Stimulated activated naive CD8-positive, alpha-beta T cell treated with anti-CD3 and anti-CD28 coated beads, Interleukin-15, amount 100 ng/mL, for 72 hours (primary cell): ENCODE results near the gene IRF1.
A peak's percentile ranks its signal among the peaks of the same experiment; 100 is the strongest.

Source experiments
- ATAC-seq: fragments of 150-1000 bp; cut with Tn5 transposase; 2 replicates; pipeline ENCODE4 v1.10.0; 2021; ENCODE audit warnings: mild to moderate bottlenecking, moderate library complexity
- DNase-seq, 2 donors: peaks; one replicate each; pipeline ENCODE4 v3.0.0; 2021 to 2022
- H3K27ac Mint-ChIP-seq, 2 donors: one replicate each; pipeline ENCODE4 v1.8.0; 2022; ENCODE audit warnings: mild to moderate bottlenecking in 2 of 2, mixed read lengths in 2 of 2, moderate library complexity in 2 of 2
- H3K27me3 Mint-ChIP-seq: one replicate; pipeline ENCODE4 v1.8.0; 2022; ENCODE audit warnings: mixed read lengths
- H3K4me1 Mint-ChIP-seq: one replicate; pipeline ENCODE4 v1.8.0; 2022; ENCODE audit warnings: mild to moderate bottlenecking, mixed read lengths
- H3K4me3 Mint-ChIP-seq, 2 donors: one replicate each; pipeline ENCODE4 v1.8.0; 2022; ENCODE audit warnings: mild to moderate bottlenecking in 2 of 2, mixed read lengths in 2 of 2, moderate library complexity in 1 of 2
- H3K9me3 Mint-ChIP-seq, 2 donors: one replicate each; pipeline ENCODE4 v1.8.0; 2022; ENCODE audit warnings: mixed read lengths in 2 of 2

The IRF1 gene

DNA sequence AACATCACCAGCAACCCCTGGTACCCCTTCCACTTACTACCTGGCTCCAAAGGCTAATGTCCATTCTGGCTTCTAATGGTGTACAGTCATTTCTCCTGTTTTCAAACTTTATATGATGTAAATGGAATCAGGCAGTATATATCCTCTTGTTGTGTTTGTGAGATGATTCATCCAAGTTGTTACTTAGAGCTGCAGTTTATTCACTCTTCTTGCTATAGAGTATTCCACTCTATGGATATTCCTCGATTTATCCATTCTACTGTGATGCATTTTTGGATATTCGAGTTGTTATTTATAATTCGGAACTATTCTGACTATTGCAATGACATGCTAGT is 32.4 kb downstream of the IRF1 start:
- ATAC-seq (peak; percentile 31), DNase-seq (no peak)
- Mint-ChIP-seq H3K4me1 (peaks cover 97% of the 10 kb centered on the region), H3K27me3 (no peaks in the 10 kb centered on the region), H3K9me3 (peaks cover 6 to 7% of the 10 kb centered on the region in 2 donors), H3K27ac (peak overlapping the region; percentile 99), H3K4me3 (peak overlapping the region; percentile 70)

DNA sequence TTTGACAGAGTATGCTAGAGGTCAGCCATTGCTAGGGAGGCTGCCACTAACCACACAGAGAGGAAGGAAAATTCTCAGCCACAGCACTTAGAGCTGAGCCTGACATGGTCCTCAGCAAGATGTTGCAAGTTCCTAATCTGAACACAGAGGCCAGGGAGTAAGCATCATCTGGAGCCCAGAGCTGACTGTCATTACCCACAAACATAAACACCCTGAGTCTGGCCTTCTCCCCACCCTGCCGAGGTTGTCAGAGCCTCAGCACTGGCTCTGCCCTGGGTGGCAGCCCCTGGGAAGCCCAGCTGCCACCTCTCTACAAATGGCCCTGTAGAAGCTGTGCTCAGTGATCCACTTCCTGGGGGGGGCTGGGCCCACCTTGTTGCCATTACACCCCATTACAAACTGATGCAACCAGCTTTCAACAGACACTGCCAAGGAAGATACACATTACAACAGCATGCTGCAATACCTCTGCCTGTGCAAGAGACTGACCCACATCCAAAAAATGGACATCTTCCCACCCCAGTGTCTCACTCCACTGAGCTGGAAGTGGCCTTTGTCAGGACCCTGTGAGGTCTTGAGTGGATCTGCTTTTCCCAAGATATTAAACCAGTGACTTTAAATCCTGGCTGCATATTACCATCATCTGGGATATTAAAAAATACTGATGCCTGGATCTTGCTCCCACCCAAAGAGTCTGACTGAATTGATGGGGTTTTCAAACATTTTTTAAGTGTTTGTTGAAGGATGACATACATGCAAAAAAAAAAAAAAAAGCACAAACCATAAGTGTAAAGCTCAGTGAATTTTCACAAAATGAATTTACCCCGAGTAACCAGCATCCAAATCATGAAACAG is 33.0 kb downstream of the IRF1 start:
- ATAC-seq (peak; percentile 72), DNase-seq (peak; percentile 66 to 82)
- Mint-ChIP-seq H3K4me1 (peaks cover 97% of the 10 kb centered on the region), H3K4me3 (peak overlapping the region; percentile 70 to 80), H3K27ac (peak overlapping the region; percentile 99), H3K9me3 (peaks cover 6 to 7% of the 10 kb centered on the region in 2 donors), H3K27me3 (no peaks in the 10 kb centered on the region)

DNA sequence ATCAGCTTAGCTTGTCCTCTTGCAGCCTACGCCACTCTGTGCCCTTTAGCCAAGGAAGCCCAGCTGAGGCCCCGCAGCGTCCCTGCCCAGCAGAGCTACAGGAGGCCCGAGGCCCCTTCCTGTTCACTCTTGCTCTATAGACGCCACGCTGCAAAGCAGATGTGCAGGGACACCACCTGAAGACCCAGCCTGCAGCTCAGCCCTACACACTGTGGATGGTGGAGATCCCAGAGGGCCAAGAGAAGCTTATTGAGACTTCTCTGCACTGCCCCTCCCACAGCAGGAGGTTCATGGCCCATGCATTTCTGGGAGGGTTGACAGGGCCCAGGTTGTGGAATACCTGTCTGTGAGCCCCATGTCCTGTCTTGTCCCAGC is 33.6 kb downstream of the IRF1 start:
- Mint-ChIP-seq H3K4me3 (peak overlapping the region; percentile 70 to 80), H3K9me3 (peaks cover 6 to 7% of the 10 kb centered on the region in 2 donors), H3K27ac (peak overlapping the region; percentile 99), H3K4me1 (peaks cover 96% of the 10 kb centered on the region), H3K27me3 (no peaks in the 10 kb centered on the region)
- peak; percentile 48 for ATAC-seq
- DNase-seq = peak; percentile 48 to 52

DNA sequence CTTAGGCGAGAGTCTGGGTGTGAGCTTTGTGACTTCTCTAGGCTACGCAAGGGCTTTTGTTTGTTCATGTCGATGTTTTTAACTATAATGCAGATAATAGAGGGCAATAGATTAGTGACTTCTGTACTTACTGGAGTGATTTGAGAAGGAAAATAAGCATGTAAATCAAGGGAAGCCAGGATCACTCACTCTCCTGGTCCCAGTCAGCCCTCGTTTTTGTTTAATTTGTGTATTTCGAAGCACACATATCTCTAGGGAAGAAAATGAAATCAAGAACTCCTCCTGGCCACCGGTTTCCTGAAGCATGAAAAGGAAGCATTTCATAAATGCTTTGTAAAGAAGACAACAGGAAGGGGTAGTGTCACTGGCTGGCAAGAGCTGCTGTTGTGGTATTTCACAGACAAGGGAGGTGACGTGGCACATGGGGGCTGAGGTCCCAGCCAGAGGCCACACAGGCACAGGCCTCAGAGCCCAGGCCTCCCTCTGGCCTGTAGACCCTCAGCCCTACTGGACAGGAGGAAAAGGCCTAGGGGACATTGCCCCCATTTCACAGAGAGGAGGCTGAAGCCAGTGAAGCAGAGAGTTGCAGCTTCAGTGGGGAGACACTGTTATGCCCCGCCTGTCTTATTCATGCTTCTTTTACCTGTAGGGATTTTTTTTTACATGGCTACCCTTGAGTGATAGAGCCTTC is 34.1 kb downstream of the IRF1 start:
- Mint-ChIP-seq H3K4me1 (peaks cover 91% of the 10 kb centered on the region), H3K9me3 (peaks cover 6 to 7% of the 10 kb centered on the region in 2 donors), H3K4me3 (peak overlapping the region; percentile 70 to 80), H3K27me3 (no peaks in the 10 kb centered on the region), H3K27ac (peak overlapping the region; percentile 99)
- peak; percentile 64 to 75 for DNase-seq
- peak; percentile 66 for ATAC-seq

DNA sequence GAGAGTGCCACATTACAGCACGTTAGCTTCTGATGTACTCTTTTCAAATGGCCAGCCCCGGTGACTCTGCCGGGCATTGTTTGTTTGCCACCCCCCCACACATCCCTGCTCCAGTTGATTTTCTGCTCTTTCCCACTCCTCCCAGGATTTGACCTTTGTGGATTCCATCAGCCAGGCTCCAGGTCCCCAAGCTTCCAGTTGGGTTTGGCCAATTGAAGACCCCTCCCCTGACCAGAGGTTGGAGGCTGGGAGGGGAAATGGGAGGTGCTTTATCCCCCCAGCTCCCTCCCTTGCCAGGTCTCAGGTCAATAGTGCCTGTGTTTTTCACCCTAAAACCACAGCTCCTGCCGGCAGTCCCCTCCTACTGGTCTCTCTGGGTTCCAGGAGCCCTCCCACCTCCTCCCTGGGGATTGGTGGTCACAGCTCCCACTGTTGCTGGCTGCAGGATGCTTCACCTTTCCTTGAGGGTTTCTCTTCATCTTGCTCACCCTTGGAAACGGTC is 34.9 kb downstream of the IRF1 start:
- H3K4me3 Mint-ChIP-seq = peak overlapping the region; percentile 70 to 80

DNA sequence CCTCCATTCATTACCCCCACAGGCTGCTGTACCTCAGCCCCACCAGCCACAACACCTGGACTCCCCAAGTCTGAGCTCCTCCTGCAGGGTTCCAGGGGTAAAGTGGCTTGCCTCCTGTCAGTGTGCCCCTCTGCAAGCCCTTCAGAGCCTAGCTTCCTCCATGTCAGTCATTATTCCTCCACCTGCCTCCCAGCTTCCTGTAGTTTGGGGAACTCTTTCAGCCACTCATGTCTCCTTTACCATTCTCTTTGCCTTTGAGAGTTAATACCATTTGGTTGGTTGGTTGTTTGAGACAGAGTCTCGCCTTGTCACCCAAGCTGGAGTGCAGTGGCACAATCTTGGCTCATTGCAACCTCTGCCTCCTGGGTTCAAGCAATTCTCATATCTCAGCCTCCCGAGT is 36.2 kb downstream of the IRF1 start:
- DNase-seq = no peak
- H3K27ac Mint-ChIP-seq = peak overlapping the region in 1 of 2 donors; percentile 36
- no peaks in the 10 kb centered on the region for H3K27me3 Mint-ChIP-seq
- H3K4me1 Mint-ChIP-seq = peaks cover 71% of the 10 kb centered on the region
- H3K9me3 Mint-ChIP-seq = no peaks in the 10 kb centered on the region
- H3K4me3 Mint-ChIP-seq = no peak overlapping the region
- ATAC-seq = no peak

More for the DNA sequence above, 34.9 kb downstream of the IRF1 start:
- DNase-seq (no peak), ATAC-seq (no peak)
- H3K27ac Mint-ChIP-seq = peak overlapping the region; percentile 99
- peaks cover 5% of the 10 kb centered on the region in 2 donors for H3K9me3 Mint-ChIP-seq
- H3K4me1 Mint-ChIP-seq = peaks cover 84% of the 10 kb centered on the region
- no peaks in the 10 kb centered on the region for H3K27me3 Mint-ChIP-seq

DNA sequence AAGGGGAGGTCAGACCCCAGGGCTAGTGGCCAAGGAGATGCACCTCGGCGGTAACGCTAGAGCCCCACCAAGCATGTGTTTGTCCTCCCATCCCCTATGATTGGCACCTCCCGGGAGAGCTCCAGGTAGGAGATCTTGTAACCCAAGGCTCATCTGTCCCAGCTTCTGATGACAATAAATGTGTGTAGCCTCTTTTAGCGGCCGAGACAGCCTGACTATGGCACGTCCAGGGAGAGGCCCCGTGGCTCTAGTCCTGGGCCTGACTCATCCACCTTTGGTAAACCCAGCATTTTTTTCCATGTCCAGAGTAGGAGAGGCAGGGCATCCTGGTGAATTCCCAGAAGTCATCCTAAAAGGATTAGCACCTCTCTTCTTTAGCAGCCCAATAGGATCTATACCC is 39.2 kb downstream of the IRF1 start:
- peaks cover 67% of the 10 kb centered on the region for H3K4me1 Mint-ChIP-seq
- DNase-seq (no peak), ATAC-seq (no peak)
- H3K4me3 Mint-ChIP-seq = no peak overlapping the region
- no peaks in the 10 kb centered on the region for H3K27me3 Mint-ChIP-seq
- H3K27ac Mint-ChIP-seq = no peak overlapping the region
- H3K9me3 Mint-ChIP-seq = peaks cover 0 to 5% of the 10 kb centered on the region in 2 donors

GRCh38 chr5:132449060-132449459 is 41.5 kb downstream of the IRF1 start:
- DNase-seq (no peak), ATAC-seq (no peak)
- H3K27me3 Mint-ChIP-seq = no peaks in the 10 kb centered on the region
- H3K4me1 Mint-ChIP-seq = peaks cover 67% of the 10 kb centered on the region
- no peak overlapping the region for H3K4me3 Mint-ChIP-seq
- H3K9me3 Mint-ChIP-seq = peaks cover 0 to 5% of the 10 kb centered on the region in 2 donors
- H3K27ac Mint-ChIP-seq = peak overlapping the region in 1 of 2 donors; percentile 10

DNA sequence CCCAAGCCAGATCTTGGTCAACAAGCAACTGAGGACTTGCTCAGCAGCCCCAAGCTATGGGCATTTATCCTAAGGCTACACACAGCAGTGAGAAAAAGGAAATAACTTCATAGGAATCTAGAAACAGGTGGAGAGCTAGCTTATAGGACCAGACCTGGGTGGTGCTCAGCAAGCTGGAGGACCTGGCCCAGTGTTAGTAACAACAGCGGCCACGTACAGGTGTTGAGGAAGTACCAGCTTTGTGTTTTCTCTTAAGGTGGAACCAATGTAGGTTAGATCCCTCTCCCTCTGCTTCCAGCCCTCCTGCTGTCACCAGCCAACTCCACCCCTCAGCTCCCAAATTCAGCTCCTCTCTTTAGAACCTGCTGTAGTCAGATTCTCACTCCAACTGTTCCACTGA is 43.4 kb downstream of the IRF1 start:
- no peak overlapping the region for H3K4me3 Mint-ChIP-seq
- H3K4me1 Mint-ChIP-seq = peaks cover 65% of the 10 kb centered on the region
- peak overlapping the region in 1 of 2 donors; percentile 52 for H3K27ac Mint-ChIP-seq

GRCh38 chr5:132446621-132447020 is 44.0 kb downstream of the IRF1 start:
- Mint-ChIP-seq H3K27me3 (no peaks in the 10 kb centered on the region), H3K4me3 (no peak overlapping the region), H3K9me3 (peaks cover 0 to 5% of the 10 kb centered on the region in 2 donors), H3K4me1 (peaks cover 71% of the 10 kb centered on the region), H3K27ac (peak overlapping the region in 1 of 2 donors; percentile 16)
- DNase-seq (no peak), ATAC-seq (no peak)

More for the DNA sequence above, 43.4 kb downstream of the IRF1 start:
- no peak for DNase-seq
- Mint-ChIP-seq H3K27me3 (no peaks in the 10 kb centered on the region), H3K9me3 (peaks cover 0 to 5% of the 10 kb centered on the region in 2 donors)
- no peak for ATAC-seq

GRCh38 chr5:132445930-132446329 is 44.6 kb downstream of the IRF1 start:
- peaks cover 0 to 5% of the 10 kb centered on the region in 2 donors for H3K9me3 Mint-ChIP-seq
- no peak for ATAC-seq
- no peaks in the 10 kb centered on the region for H3K27me3 Mint-ChIP-seq
- DNase-seq = no peak
- H3K27ac Mint-ChIP-seq = no peak overlapping the region
- H3K4me1 Mint-ChIP-seq = peaks cover 78% of the 10 kb centered on the region
- H3K4me3 Mint-ChIP-seq = no peak overlapping the region

DNA sequence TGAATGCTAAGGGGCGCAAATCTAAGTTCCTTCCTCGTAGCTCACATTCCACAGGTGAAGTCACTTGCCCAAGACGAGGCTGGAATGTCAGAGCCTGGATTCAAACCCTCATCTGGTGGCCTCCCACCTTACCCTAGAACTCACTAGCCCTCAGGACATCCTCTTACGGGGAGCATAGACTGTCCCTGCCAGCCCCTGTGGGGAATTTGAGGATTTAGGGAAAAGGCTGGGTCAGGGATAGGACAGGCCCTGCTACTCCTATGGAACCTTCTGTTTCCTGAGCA is 45.0 kb downstream of the IRF1 start:
- DNase-seq = no peak
- H3K4me3 Mint-ChIP-seq = no peak overlapping the region
- ATAC-seq = no peak
- H3K9me3 Mint-ChIP-seq = peaks cover 0 to 5% of the 10 kb centered on the region in 2 donors
- H3K27ac Mint-ChIP-seq = no peak overlapping the region
- H3K4me1 Mint-ChIP-seq = peaks cover 79% of the 10 kb centered on the region
- H3K27me3 Mint-ChIP-seq = no peaks in the 10 kb centered on the region

- H3K9me3 Mint-ChIP-seq = peaks cover 0 to 5% of the 10 kb centered on the region in 2 donors
- H3K4me3 Mint-ChIP-seq = no peak overlapping the region
- H3K27ac Mint-ChIP-seq = peak overlapping the region; percentile 23 to 72
- peaks cover 83% of the 10 kb centered on the region for H3K4me1 Mint-ChIP-seq
- no peaks in the 10 kb centered on the region for H3K27me3 Mint-ChIP-seq
- DNase-seq = no peak
- ATAC-seq = no peak
Observed at GRCh38 chr5:132444841-132445639, 45.5 kb downstream of the IRF1 start.

DNA sequence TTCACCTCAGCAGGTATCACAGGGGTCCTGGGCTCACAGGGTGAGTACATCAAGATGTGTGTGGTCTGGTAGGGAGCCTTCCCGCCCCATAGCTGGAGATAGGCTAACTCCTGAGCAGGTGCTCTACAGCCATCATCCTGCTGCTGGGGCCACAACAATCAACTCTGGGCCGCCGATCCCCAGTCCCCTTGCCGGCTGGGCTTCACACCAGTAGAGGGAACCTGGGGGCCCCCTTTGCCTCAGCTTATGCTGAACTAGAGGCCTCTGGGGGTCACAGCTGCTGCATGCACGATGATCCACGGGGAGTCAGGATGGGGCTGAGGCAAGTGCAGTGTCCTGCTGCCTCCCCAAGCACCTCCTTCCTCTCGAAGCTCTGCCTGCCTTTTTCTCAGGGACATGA is 46.5 kb downstream of the IRF1 start:
- H3K27me3 Mint-ChIP-seq = no peaks in the 10 kb centered on the region
- no peak for DNase-seq
- peak; percentile 29 for ATAC-seq
- peaks cover 93% of the 10 kb centered on the region for H3K4me1 Mint-ChIP-seq
- peak overlapping the region in 1 of 2 donors; percentile 23 for H3K27ac Mint-ChIP-seq
- H3K9me3 Mint-ChIP-seq = peaks cover 0 to 5% of the 10 kb centered on the region in 2 donors
- no peak overlapping the region for H3K4me3 Mint-ChIP-seq

- peaks cover 95% of the 10 kb centered on the region for H3K4me1 Mint-ChIP-seq
- ATAC-seq = peak; percentile 47
- DNase-seq = peak in 1 of 2 donors; percentile 24
- H3K27me3 Mint-ChIP-seq = no peaks in the 10 kb centered on the region
- peak overlapping the region; percentile 29 to 62 for H3K4me3 Mint-ChIP-seq
- H3K27ac Mint-ChIP-seq = peak overlapping the region; percentile 86 to 93
- no peaks in the 10 kb centered on the region for H3K9me3 Mint-ChIP-seq
Observed at GRCh38 chr5:132439521-132440089, 51.0 kb downstream of the IRF1 start.
